Fibroblast of skin of left quadriceps (primary cell): ENCODE measurements around the gene CBR4.

Experiments
- DNase-seq, 2 experiments: peaks; one replicate each; pipeline ENCODE4 v3.0.0-alpha.2; 2013; ENCODE audit warnings: low read depth in 2 of 2

CBR4 gene

DNA sequence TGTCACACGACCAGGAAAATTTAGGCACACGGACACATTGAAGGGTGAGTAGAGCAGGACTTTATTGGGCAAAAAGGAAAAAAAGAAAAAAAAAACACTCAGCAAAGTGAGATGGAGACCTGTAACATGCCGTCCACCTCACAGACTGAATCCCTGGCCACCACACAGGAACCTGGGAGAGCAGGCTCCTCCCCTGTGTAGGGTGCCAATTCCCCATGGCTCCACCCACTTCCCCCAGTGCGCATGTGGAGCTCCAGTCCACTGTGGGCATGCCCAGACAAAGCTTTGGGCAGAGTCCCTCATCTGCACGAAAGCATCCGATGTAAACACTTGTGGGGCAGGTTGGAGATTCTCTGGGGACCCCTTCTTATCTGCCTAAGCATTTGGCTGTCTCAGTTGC lies 23.6 kb upstream of the CBR4 start:
- no peak for DNase-seq

DNA sequence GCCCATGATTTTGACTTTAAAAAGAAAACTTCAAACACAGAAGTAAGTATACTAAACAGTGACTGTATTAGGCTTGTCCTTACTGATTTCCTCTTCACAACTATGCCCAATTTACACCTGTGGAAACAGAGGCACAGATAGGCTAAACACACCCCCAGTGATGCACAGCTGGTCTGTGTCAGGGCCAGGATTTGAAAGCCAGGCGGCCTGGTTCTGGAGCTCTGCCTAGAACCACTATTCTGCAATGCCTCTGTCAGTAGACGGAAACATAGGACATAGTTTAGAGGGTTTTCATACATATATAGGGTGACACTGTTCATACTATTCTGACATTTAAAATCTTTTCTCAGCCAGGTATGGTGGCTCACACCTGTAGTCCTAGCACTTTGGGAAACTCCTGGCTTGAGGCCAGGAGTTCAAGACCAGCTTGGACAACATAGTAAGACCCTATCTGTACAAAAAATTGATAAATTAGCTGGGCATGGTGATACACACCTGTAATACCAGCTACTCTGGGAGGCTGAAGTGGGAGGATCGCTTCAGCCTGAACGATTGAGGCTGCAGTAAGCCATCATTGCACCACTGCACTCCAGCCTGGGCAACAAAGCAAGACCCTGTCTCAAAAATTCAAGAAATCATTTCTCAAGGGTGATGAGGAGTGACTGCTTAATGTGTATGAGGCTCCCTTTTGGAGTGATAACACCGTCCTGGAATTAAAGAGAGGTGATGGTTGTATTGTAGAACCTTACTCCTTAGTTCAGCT lies 23.0 kb upstream of the CBR4 start:
- no peak for DNase-seq

DNA sequence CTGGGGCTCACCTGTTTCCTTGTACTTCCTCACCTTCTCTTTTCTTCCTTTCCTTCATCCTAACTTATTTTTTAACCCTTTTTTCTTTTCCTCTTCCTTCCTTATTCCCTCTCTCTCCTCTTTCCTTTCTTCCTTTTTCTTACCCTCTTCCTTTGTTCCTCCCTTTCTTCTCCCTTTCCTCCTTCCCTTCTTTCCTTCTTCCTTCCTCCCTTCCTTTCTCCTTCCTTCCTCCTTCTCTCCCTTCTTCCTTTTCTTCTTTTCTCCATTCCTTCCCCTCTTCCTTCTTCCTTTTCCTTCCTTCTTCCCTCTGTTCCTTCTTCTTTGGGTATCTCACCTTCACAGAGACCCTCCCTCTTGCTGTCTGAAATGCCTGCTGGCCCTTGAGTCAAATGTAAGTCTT lies 22.1 kb upstream of the CBR4 start:
- no peak for DNase-seq

DNA sequence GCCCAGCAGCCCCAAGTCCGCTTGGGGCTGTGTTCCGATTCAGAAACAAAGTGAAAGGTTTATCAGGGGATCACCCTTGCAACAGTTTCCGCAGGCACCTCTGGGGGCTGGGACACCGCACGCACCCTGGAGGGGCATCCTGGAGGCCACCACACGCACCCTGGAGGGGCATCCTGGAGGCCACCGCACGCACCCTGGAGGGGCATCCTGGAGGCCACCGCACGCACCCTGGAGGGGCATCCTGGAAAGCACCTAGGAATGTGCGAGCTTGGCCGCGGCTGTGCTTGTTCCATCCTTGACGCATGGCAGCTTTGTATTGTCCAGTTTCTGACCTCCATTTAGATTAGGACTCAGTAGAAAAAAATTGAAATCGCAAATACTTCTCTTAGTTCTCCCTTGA lies 21.3 kb upstream of the CBR4 start:
- DNase-seq = no peak

DNA sequence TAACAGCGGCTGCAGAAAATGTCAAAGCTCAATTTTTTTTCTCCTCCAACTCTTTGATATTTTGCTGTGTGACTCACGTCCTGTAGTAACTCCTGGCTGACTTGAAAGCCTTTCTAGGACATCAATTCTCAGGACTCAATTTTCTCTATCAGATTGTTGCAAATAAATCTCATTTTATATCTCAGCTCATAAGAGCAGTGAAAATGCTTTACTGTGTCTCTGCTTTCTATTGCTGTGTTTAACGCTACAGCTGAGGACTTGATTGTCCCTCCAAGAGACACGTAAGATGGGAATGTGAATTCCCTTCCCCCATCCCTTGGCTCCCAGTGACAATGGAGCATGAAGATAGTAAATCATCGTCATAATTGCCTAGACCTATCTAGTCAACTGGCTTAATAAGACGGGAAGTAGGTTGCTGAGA lies 20.5 kb upstream of the CBR4 start:
- no peak for DNase-seq

DNA sequence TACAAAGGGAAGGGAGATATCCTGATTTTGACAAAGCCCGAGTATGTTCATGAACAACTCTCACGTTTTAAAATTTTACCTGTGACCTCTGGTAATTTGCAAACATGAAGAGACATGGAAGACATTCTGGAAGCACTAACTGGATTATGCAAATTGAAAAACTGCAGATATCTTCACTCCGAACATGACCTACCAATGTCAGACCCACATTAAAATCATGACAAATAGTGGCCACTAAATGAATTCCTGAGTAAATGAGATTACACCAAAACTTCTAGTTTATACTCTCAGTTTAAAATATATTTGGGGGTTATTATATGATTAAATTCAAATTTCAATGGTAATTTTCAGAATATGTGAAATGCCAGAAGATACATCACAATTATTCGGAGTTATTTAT lies 19.9 kb upstream of the CBR4 start:
- no peak for DNase-seq

DNA sequence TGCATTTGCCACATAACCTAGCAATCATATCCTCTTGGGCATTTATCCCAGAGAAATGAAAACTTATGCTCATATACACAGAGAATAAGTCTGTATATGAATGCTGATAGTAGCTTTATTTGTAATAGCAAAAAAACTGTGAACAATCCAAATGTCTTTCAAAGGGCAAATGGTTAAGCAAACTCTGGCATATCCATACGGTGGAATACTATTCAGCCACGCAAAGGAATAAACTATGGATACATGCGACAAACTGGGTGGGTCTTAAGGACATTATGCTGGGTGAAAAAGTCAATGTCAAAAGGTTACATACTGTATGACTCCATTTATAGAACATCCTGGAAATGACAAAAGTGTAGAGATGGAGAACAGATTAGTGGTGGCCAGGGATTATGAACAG lies 17.6 kb upstream of the CBR4 start:
- DNase-seq = no peak

DNA sequence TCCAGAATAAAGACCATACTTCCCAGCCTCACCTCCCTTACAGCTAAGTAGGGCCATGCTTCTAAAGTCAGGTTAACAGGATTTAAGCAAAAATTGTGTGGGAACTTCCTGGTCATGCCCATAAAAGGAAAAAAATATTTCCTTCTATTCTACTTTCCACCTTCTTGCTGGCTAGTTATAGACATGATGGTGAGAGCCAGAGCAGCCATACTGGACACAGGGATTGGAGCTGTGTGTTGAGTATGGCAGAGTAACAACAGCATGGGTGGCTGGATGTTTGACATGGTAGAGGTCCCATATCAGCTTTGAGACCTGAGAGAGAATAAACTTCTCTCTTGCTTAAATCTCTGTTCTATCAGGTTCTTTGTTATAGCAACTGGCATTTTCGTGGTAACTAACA lies 15.1 kb upstream of the CBR4 start:
- no peak for DNase-seq

DNA sequence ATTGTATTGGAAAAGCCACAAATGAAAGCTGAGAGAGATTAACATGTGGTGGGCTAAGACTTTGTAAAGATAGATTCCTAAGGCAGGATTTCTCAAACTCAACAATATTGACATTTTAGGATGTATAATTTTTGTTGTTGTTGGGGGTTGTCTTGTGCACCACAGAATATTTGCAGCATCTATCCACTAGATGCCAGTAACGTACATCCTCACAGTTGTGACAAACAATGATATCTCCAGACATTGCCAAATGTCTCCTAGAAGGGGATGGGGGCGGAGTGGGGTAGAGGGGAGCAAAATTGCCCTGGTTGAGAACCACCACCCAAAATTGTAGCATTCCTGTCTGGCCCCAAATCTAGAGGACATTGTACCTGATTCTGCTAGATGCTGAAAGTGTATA lies 14.7 kb upstream of the CBR4 start:
- DNase-seq = no peak

DNA sequence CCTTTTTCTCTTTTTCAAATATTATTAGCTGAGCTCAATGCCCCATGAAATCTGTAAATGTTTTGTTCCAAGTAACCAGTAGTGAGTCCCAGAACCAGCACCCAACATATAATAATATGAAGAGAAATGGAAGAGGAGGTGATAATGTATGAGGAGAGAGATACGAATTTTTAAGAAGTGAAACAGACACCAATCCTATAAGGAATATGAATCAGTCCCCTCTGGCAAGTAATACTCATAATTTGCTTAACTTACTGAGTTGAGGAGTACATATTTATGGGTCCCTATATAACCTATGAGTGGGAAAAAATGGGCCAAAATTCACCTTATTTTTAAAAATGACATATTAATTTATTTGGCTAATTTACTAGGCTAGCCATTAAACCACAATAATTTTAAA lies 8.4 kb upstream of the CBR4 start:
- no peak for DNase-seq

DNA sequence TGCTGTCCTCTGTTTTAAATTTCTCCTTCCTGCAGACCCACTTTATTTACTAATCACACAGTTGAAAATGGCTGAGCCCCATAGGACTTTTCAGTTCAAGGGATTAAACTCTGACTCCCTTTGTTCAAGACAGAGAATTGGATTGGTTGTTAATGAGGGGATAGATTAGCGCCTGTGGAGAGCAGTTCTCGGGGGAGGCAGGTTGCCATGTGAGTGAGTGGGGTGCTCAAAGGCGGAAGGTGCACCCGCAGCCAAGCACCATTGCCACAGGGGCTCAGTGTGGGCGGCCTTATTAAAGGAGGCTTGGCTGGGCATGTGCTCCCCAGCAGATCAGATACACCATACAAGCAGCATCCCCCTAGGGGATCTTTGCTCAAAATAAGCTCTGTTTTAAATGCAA lies 7.9 kb upstream of the CBR4 start:
- no peak for DNase-seq

DNA sequence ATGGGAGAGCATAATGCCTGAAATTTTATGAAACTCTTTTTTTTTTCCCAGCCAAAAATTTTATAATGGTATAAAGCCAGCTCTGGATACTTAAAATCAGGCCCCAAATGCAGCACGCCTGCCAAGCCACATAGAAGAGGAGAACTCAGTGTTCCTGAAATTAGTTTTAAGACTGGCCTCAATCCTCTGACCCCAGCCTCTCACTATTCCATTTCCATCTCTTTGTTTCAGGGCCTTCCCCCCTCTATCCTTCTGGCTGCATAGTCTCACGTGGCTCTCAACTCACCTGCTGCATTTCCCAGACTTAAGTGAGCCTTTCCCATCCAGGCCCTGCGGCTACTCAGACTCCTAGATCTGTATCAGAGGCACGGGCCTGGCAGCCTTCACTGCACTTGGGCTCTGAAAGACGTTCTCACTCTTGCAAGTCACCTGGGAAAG lies 5.2 kb upstream of the CBR4 start:
- DNase-seq = no peak

DNA sequence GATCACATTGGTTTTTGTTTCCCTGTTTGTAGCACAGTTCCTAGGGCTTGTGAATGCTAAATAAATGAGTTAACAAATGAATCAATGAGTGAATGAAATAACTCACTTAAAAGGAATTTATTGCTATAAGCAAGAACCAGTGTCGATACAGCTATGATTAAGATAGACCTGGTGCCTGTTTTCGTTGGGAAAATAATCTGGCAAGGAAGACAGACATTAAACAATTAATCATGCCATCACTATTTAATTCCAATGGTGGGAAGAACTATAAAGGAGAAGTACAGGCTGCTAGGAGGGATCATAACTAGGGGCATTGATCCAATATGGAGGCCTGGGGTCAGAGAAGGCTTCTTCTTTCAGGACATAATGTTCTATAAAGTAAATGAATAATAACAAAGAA lies 4.5 kb upstream of the CBR4 start:
- DNase-seq = no peak

DNA sequence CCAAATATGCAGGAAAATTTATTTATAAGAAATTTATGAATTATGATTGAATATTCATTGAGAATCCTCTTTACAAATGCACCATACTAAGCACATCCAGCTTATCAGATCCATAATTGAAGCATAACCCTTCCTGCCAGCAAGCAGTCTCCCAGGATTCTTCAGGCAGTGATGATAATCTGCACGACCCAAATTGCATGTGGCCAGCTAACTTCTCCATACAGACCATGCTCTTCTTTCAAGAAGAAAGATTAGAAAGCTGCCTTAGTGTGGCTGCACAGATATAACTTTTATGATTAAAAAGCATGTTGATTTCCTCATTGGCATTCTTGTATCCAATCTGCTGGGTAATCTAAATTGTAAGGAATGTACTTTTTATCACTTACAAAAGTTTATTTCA lies 3.3 kb upstream of the CBR4 start:
- no peak for DNase-seq

DNA sequence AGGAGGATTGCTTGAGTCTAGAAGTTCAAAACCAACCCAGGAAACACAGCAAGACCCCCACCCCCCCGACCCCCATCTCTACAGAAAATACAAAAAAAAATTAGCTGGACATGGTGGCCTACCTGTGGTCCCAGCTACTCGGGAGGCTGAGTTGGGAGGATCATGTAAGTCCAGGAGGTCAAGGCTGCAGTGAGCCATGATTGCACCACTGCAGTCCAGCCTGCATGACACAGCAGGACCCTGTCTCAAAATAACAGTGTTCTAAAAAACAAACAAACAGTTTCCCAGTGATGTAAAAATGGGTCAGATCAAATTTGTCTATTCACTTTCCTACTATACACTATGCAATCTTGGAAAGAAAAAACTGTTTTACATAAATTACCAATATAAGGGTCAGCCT lies 2.0 kb upstream of the CBR4 start:
- DNase-seq = no peak

DNA sequence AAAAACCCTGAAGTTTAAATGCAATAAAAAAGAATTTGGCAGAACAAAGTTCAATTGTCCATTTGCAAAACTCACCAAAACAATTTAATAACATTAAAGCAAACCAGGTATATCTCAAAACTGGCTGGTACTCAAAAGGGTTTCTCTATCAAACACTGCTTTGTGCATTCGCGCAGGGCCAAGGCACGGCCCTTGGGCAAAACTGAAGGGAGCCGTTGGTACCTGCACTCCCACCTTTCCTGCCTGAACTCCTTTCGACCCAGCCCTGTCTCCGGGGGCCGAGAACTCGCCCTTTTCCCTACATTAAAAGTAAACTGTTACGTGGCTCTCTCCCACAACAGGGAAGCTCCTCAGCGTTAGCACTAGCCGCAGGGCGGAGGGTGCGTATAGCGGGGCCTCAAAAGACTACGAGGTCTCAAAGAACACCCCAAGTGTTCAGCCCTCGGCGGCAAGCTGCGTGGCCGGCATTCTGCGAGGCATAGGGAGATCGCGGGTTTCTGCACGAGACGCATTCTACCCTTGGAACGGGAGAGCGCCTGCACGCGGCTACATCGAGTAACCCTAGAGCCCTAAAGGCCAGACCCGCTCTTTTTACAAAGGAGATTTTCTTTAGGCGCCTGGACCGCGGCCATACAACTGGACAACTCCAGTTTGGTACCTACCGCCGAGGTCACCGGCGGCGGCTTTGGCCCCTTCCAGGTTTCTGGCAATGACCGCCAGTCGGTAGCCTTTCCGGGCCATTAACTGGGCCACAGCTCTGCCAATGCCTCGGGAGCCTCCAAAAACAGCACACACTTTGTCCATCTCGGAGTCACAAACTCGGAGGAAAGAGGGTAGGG lies 550 bp downstream of the CBR4 start:
- no peak for DNase-seq

DNA sequence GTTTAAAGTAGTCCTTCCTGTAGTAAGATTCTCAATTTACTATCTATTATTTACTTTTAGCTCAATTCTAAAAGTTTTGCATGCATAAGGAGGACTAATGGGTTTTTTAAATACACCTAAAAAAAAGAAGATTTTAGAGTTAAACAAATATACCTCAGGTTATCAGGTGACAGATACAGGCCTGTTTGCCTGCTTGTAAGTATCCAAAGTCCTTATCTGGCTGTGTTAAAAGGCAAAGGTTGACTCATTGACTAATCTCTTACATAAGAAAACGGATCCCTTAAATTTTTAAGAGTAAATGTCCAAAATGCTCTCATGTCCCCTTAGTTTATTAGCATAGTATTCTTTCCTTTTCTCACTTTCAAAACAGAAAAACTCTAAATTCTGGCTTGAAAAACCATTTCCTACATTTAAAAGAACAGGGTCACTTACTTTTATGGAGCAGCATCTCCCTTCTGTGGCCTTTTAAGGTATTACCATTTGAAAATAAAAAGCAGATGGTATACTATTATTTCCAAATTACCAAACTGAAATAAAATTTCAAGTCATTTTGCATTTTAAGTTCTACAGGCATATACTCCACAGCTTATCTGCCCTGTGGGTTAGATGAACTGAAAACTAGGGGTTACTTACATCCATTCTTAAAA lies 4.5 kb downstream of the CBR4 start:
- no peak for DNase-seq

DNA sequence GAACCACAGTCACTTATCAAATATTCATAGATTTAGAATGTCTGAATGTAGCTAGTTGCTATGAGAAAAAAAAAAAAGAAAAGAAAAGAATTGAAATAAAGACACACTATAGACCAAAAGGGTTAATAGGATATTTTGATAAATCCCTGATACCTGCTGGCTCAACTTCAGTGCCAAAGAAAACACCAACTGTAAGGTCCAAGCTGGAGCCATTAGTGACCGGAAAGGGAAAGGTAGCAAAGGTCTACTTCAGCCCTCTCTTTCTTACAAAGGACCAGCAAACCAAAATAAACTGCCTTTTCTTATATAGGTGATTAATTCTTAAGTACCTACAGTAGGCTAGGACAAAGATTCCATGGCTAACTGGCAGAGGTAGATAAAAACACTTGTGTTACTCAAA lies 9.7 kb downstream of the CBR4 start:
- DNase-seq = no peak

DNA sequence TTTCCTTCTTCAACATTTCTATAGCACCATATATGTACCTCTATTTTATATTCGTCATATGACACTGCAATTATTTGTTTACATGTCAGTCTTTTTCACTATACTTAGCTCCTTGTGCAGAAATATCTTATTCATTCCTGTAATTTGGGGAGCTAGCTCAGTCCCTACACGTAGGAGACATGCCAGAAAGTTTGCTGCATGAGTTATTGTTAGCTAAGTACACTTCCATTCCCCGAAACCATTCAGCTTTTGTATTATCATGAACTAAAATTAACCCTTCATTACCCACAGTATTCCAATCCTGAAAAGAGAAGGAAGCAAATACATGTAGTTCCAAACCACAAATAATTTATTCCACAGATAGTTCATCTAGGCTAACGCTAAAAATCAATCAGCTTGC lies 10.2 kb downstream of the CBR4 start:
- DNase-seq = no peak

DNA sequence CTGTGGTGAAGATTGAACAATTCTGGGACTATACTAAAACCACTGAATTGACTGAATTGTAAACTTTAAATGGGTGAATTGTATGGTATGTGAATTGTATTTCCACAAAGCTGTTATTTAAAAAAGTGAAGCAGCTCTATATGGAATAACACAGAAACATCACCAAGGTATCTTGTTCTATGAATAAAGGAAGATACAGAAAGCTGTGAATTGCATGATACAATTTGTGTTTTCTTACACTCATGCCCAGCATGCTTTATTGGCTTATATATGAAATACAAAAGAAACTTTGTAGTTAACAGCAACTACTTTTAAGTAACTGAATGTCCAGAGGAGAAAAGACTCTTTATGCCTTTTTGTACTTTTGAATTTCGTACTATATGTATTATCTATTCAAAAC lies 11.5 kb downstream of the CBR4 start:
- no peak for DNase-seq

DNA sequence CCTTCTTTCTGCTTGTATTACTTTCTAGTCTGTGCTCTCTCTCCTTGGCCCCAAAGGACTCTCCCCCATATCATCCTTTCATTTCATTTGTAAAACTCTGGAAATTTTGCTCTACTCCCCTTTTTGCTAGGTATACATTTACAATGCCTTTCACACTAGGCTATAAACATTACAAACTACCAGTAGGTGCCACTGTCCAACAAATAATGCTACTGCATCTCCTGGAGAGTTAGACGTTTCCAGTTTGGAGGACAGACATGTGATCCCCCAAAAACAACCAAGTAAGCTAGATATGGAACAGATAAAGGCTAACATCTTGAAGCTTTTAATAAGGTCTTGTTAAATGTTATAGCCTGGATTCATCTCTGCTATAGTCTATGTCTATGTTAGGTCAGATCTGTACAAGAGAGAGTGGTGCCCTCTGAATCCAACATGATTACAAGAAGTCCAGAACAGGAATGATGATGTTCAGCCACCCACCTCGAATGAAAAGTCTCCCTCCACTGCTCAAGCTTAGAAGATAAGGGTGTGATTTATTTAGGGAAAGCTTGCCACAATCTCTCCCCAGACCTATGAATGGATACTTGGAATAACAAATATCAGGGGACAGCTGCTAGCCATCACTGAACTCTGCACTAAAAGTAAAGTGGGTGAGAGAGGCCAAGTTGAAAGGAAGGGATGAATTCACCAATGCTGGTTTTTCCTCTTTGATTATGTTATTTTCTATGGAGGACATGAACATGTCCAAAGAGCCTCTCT lies 14.3 kb downstream of the CBR4 start:
- DNase-seq = peak in 1 of 2 experiments; percentile 7

DNA sequence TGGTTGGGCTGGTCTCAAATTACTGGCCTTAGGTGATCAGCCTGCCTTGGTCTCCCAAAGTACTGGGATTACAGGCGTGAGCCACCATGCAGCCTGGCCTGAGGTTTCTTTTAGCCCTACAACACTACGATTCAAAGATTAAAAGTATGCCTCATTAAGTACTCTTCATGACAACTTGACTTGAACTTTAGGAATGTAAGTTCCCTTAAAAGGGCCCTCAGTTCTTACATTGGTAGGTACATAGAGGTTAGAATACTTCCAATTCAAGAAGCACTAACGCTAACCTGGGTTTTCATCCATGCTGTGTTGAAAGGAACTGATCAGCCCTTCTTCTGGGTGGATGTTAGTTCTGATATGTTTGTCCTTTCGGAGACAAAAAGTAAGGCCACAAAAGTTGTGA lies 15.1 kb downstream of the CBR4 start:
- DNase-seq = no peak
